NCI-H146 treated with DMSO at 0.1 percent for 48 hours (cell line): ENCODE measurements around the gene FGD5.
A peak's percentile ranks its signal among the peaks of the same experiment; 100 is the strongest.

ENCODE experiments used
- DNase-seq: peaks from one replicate; lab custom pipeline; 2025; ENCODE audit not compliant: unreplicated experiment; lab: John Stamatoyannopoulos, UW

The FGD5 gene

GRCh38 chr3:14922863-14923262 is 104.1 kb downstream of the FGD5 start:
- no peak for DNase-seq

GRCh38 chr3:14923476-14923875 is 104.7 kb downstream of the FGD5 start:
- DNase-seq: no peak

- DNase-seq: peak; percentile 20
Measured at GRCh38 chr3:14925729-14926591, 107.2 kb downstream of the FGD5 start.

- no peak for DNase-seq
Measured at GRCh38 chr3:14926592-14926991, 107.8 kb downstream of the FGD5 start.

GRCh38 chr3:14927308-14927707 is 108.5 kb downstream of the FGD5 start:
- DNase-seq: no peak

- no peak for DNase-seq
Measured at GRCh38 chr3:14929310-14930074, 110.7 kb downstream of the FGD5 start.

- no peak for DNase-seq
Measured at GRCh38 chr3:14933820-14934425, 115.2 kb downstream of the FGD5 start.

GRCh38 chr3:14935592-14936345 is 117.0 kb downstream of the FGD5 start:
- DNase-seq: no peak

- no peak for DNase-seq
Measured at GRCh38 chr3:14938954-14939353, 120.2 kb downstream of the FGD5 start.

GRCh38 chr3:14941871-14942270 is 123.1 kb downstream of the FGD5 start:
- no peak for DNase-seq

GRCh38 chr3:14943042-14943441 is 124.3 kb downstream of the FGD5 start:
- DNase-seq: no peak

- no peak for DNase-seq
Measured at GRCh38 chr3:14946236-14946635, 127.5 kb downstream of the FGD5 start.

- no peak for DNase-seq
Measured at GRCh38 chr3:14946739-14947099, 128.0 kb downstream of the FGD5 start.

GRCh38 chr3:14947100-14947885 is 128.5 kb downstream of the FGD5 start, which contains the start of gene NR2C2:
TSS of gene NR2C2 (plus strand) at chr3:14947583. CDS start at chr3:15003915, 56,332 bp downstream.
- DNase-seq: peak; percentile 10

GRCh38 chr3:14947886-14948608 is 129.3 kb downstream of the FGD5 start:
- DNase-seq: peak; percentile 82

- DNase-seq: no peak
Measured at GRCh38 chr3:14948609-14949038, 129.9 kb downstream of the FGD5 start.

GRCh38 chr3:14949126-14949525 is 130.4 kb downstream of the FGD5 start:
- DNase-seq: no peak

- DNase-seq: no peak
Measured at GRCh38 chr3:14950274-14950673, 131.5 kb downstream of the FGD5 start.

GRCh38 chr3:14957153-14957552 is 138.4 kb downstream of the FGD5 start:
- DNase-seq: no peak

GRCh38 chr3:14957925-14958324 is 139.2 kb downstream of the FGD5 start:
- DNase-seq: no peak
